ENCODE results near the gene TFDP2. TPM values are rescaled to one million over a fixed set of nuclear protein-coding genes. Genes with fewer than 3 reads are reported as not detected.

TFDP2 gene
- total and polyA plus RNA-seq, 9 of the 15 experiments (the other 6 are each of a cell fraction or from before 2014, with no cell fraction given) = 95.6 to 179 (median 126) TPM

DNA sequence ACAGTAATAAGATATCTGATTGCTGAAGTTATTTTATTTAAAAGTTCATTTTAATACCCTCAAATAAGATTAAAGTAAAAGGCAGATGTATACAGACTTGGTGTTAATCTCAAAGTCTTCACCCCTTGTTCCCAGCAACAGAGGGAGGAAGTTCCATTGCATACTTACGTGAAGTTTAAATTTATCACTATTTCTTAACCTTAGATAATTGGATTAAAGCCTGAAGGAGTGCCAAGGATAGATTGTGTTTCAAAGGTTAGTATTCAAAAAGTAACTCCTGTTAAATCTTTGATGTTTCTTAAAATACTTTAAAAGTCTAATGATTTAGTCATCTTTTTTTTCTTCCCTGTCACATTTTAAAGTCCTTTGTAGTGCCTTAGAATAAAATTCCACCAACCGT is 233.6 kb downstream of the TFDP2 start (continued):
- TF ChIP-seq ATF3 (IDR thresholded peaks at IDR 0.05) (no peak), ATF3 (CRISPR knock-in tag; conservative IDR thresholded peaks at IDR 0.05) (no peak), RBM39 (optimal IDR thresholded peaks at IDR 0.05; ENCODE audit: low read depth, low read length) (no peak), CREBBP (IDR thresholded peaks at IDR 0.05; ENCODE audit: low read depth, low read length) (no peak)

- H3K27me3 ChIP-seq (ENCODE audit: control insufficient read depth in 2 of 2, insufficient read depth in 2 of 2, low read length in 2 of 2) = no peaks in the 10 kb centered on the region
- no TSS peak for BruUV-seq (replicated peaks)
- peaks cover 4% of the 10 kb centered on the region; the same call in 1 of the 2 replicates for H3K9me3 ChIP-seq (replicated peaks; ENCODE audit: control insufficient read depth, insufficient read depth, low read depth, low read length)
- FAIRE-seq (no peak), ATAC-seq (no peak), DNase-seq (ENCODE audit: extremely low read depth in 1 of 4, low spot score in 3 of 4) (no peak)
- WGBS (ENCODE audit: insufficient coverage, low coverage, missing lambda C conversion rate) = 92% methylated on average over 5 of the region's 5 CpGs
- no peaks in the 10 kb centered on the region for H3K4me1 ChIP-seq (replicated peaks in 1 of 2; ENCODE audit: control insufficient read depth in 2 of 2, insufficient read depth in 2 of 2, low read length in 2 of 2)
- H3K4me3 ChIP-seq = no peak overlapping the region
- H2AFZ ChIP-seq (ENCODE audit: low read depth, low read length) = no peak overlapping the region
- no peaks in the 10 kb centered on the region for H3K9me1 ChIP-seq (ENCODE audit: control insufficient read depth, insufficient read depth, low read length)
- H3K36me3 ChIP-seq (ENCODE audit: control insufficient read depth, insufficient read depth, low read length) = peaks cover 86% of the 10 kb centered on the region
- intact Hi-C loops (cut with micrococcal nuclease) = loop anchor here (10.0 kb wide), 1 partner anchor 340 kb away; no protein-coding TSS in a partner anchor
- H4K20me1 ChIP-seq (replicated peaks; ENCODE audit: control insufficient read depth, insufficient read depth, low read length) = no peaks in the 10 kb centered on the region
- H3K27ac ChIP-seq (ENCODE audit: extremely low read depth, low read depth, low read length) = no peak overlapping the region
- no peak for TF ChIP-seq MED1 (CRISPR knock-in tag; IDR thresholded peaks at IDR 0.05; ENCODE audit: borderline replicate concordance)
- TF ChIP-seq ZKSCAN3 (CRISPR knock-in tag; IDR thresholded peaks at IDR 0.05) = no peak
- TF ChIP-seq ZNF584 (CRISPR knock-in tag; IDR thresholded peaks at IDR 0.05; ENCODE audit: low read depth) = no peak
- TF ChIP-seq CTCF (IDR thresholded peaks at IDR 0.05 in 2 of 3, conservative IDR thresholded peaks at IDR 0.05 in 1 of 3; ENCODE audit: insufficient read depth in 2 of 3, low read depth in 1 of 3, low read length in 3 of 3) = no peak
- TF ChIP-seq NBN (IDR thresholded peaks at IDR 0.05; ENCODE audit: low read depth) = no peak
- TF ChIP-seq AFF1 (IDR thresholded peaks at IDR 0.05; ENCODE audit: low read depth in 1 of 2, partially characterized antibody in 2 of 2) = no peak
- no peak for TF ChIP-seq RHOXF2B (CRISPR knock-in tag; conservative IDR thresholded peaks at IDR 0.05)
- no peak for TF ChIP-seq ZNF780A (CRISPR knock-in tag; IDR thresholded peaks at IDR 0.05)
- TF ChIP-seq ZFP30 (CRISPR knock-in tag; IDR thresholded peaks at IDR 0.05; ENCODE audit: borderline replicate concordance) = no peak
- no peak for TF ChIP-seq XRCC4 (IDR thresholded peaks at IDR 0.05; ENCODE audit: extremely low read depth, insufficient read depth, insufficient read length)
- H3K4me2 ChIP-seq (ENCODE audit: insufficient read depth, low read length) = no peak overlapping the region
- H3K79me2 ChIP-seq (ENCODE audit: control insufficient read depth, insufficient read depth, low read length) = no peaks in the 10 kb centered on the region
- in situ Hi-C loops (cut with MboI) = no loop called here
- POLR2A ChIA-PET = no interaction called here
- no peak overlapping the region for H3K9ac ChIP-seq (ENCODE audit: insufficient read depth in 1 of 2, low read depth in 2 of 2, low read length in 2 of 2)
- CTCF ChIA-PET (ENCODE audit: low intra/inter-chr PET ratio) = no interaction called here
Measured at GRCh38 chr3:141915016-141915415, 234.3 kb downstream of the TFDP2 start.

Measured in K562 (cell line).